HepG2 (cell line): ENCODE measurements around the gene ZDHHC7. TPM values are rescaled to one million over a fixed set of nuclear protein-coding genes. Genes with fewer than 3 reads are reported as not detected.

Source experiments
- E2F1 ChIP-seq: sonication (generic); formaldehyde crosslinking; IDR thresholded peaks from 2 replicates; pipeline ENCODE4 v1.5.0; 2020; ENCODE audit warnings: missing genetic modification reagents
- GATAD1 ChIP-seq: IDR thresholded peaks from 2 replicates; pipeline ENCODE4 v1.6.1; 2016; ENCODE audit warnings: missing genetic modification reagents, missing compliant biosample characterization
- HOXA3 ChIP-seq: sonication (generic); formaldehyde crosslinking; IDR thresholded peaks from 2 replicates; pipeline ENCODE4 v1.5.0; 2020; ENCODE audit warnings: missing genetic modification reagents
- KMT2A ChIP-seq: sonication (generic); formaldehyde crosslinking; IDR thresholded peaks from 2 replicates; pipeline ENCODE4 v1.4.0; 2020; ENCODE audit warnings: missing genetic modification reagents
- MATR3 ChIP-seq: sonication (generic); formaldehyde crosslinking; IDR thresholded peaks from 2 replicates; pipeline ENCODE4 v1.4.0; 2020; ENCODE audit warnings: missing genetic modification reagents
- PITX1 ChIP-seq: sonication (generic); formaldehyde crosslinking; IDR thresholded peaks from 2 replicates; pipeline ENCODE4 v1.5.1; 2020; ENCODE audit warnings: mild to moderate bottlenecking, missing genetic modification reagents
- PTBP1 ChIP-seq: fragments of 200-400 bp; formaldehyde crosslinking; IDR thresholded peaks from 2 replicates; pipeline ENCODE4 v1.6.1; 2018; ENCODE audit warnings: low read length, low read depth; ENCODE audit not compliant: poor library complexity, severe bottlenecking
- TP53 ChIP-seq: sonication (generic); formaldehyde crosslinking; conservative IDR thresholded peaks from 2 replicates; pipeline ENCODE4 v1.4.0; 2020; ENCODE audit warnings: missing genetic modification reagents
- ZNF264 ChIP-seq: sonication (generic); formaldehyde crosslinking; IDR thresholded peaks from 2 replicates; pipeline ENCODE4 v1.4.0; 2020; ENCODE audit warnings: missing genetic modification reagents
- ZNF3 ChIP-seq: IDR thresholded peaks from 2 replicates; pipeline ENCODE4 v1.7.0; 2017; ENCODE audit warnings: inconsistent platforms
- ZNF883 ChIP-seq: sonication (generic); formaldehyde crosslinking; IDR thresholded peaks from 2 replicates; pipeline ENCODE4 v1.5.1; 2020; ENCODE audit warnings: mild to moderate bottlenecking, missing genetic modification reagents; ENCODE audit errors: not compliant biosample characterization
- polyA plus RNA-seq, 8 experiments: library from polyadenylated mRNA; depleted of rRNA in 3 of 8; stranded (reverse) in 7 of 8; unstranded in 1 of 8; fragments of >200 nt; fragmentation: Illumina TruSeq in 4 of 8; extraction: Trizol in 4 of 8; gene quantifications; 2 replicates each; pipeline versions ENCODE4 v1.2.1 to v1.2.3, GENCODE V29; 2011 to 2016; ENCODE audit warnings: low read depth in 4 of 8, missing spikeins in 1 of 8, mixed read lengths in 1 of 8; ENCODE audit not compliant: insufficient read depth in 1 of 8
- total RNA-seq, 5 experiments: library from RNA; depleted of rRNA; stranded (reverse); fragments of >200 nt; fragmentation: Illumina TruSeq; extraction: Trizol; gene quantifications; 2 replicates each; pipeline ENCODE4 v1.2.3, GENCODE V29; 2016; ENCODE audit warnings: low read depth in 1 of 5
- TF ChIP-seq, protein P1 (sequence below): sonication (generic); formaldehyde crosslinking; IDR thresholded peaks from 2 replicates; pipeline ENCODE4 v1.4.0; 2020; ENCODE audit warnings: missing genetic modification reagents
- TF ChIP-seq, protein P2 (sequence below): sonication (generic); formaldehyde crosslinking; IDR thresholded peaks from 2 replicates; pipeline ENCODE4 v1.4.0; 2020; ENCODE audit warnings: missing genetic modification reagents
- TF ChIP-seq, protein P3 (sequence below): sonication (generic); formaldehyde crosslinking; IDR thresholded peaks from 2 replicates; pipeline ENCODE4 v1.8.0; 2022; ENCODE audit warnings: missing genetic modification reagents, mild to moderate bottlenecking, inconsistent platforms, borderline replicate concordance
- TF ChIP-seq, protein P4 (sequence below): sonication (generic); formaldehyde crosslinking; conservative IDR thresholded peaks from 2 replicates; pipeline ENCODE4 v1.8.0; 2022; ENCODE audit warnings: missing genetic modification reagents
- TF ChIP-seq, protein P5 (sequence below): sonication (generic); formaldehyde crosslinking; IDR thresholded peaks from 2 replicates; pipeline ENCODE4 v1.8.1; 2023; ENCODE audit warnings: mild to moderate bottlenecking, missing genetic modification reagents

Gene ZDHHC7
- total and polyA plus RNA-seq, 2 of the 13 experiments (the other 11 are each of a cell fraction or from before 2014, with no cell fraction given), result 46.8 to 67.6 TPM

DNA sequence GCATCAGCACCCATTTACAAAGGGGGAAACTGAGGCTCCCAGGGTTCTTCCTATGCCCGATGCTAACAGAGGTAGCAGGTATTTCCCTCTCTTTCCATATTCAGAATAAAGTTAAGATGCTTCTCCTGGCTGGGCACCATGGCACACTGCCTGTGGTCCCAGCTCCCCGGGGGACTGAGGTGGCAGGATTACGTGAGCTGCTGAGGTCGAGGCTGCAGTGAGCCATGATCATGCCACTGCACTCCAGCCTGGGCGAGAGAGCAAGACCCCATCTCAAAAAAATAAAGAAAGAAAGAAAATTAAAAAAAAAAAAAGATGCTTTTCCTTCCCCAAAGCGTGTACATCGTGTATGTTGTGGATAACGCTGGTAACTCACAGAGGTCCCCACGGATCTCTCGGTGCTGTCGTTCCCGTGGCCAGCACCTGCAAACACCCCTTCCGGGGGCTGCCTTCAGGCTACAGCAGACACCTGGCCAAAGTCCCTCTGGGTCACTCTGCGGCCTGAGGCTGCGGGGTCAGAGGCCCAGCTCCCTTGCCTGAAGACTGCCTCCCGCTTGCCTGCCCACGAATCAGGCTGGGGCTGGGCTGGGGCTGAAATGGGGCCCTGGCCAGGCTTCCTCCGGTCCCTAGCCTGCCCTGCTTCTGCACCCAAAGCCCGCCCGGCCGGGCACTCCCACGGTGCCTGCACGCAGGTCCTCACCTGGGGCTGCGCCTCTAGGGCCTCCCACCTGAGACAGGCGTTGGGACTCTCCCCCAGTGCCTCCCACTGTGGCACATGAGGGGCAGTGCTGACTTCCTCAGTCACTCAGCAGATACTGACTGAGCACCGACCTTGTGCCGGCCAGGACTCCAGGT is 63.1 kb downstream of the ZDHHC7 start (continued):
- TF ChIP-seq E2F1 (no peak), ZNF883 (CRISPR knock-in tag) (peak; percentile 17), KMT2A (no peak), PTBP1 (peak; percentile 49), ZNF3 (CRISPR knock-in tag) (no peak), ZNF264 (CRISPR knock-in tag) (no peak), GATAD1 (CRISPR knock-in tag) (no peak), HOXA3 (peak; percentile 84), MATR3 (CRISPR knock-in tag) (no peak), PITX1 (CRISPR knock-in tag) (peak; percentile 69), TP53 (CRISPR knock-in tag) (0 out of 2 replicates have a peak, but pooled peaks have one; percentile 42)
- TF ChIP-seq, protein P1, sequence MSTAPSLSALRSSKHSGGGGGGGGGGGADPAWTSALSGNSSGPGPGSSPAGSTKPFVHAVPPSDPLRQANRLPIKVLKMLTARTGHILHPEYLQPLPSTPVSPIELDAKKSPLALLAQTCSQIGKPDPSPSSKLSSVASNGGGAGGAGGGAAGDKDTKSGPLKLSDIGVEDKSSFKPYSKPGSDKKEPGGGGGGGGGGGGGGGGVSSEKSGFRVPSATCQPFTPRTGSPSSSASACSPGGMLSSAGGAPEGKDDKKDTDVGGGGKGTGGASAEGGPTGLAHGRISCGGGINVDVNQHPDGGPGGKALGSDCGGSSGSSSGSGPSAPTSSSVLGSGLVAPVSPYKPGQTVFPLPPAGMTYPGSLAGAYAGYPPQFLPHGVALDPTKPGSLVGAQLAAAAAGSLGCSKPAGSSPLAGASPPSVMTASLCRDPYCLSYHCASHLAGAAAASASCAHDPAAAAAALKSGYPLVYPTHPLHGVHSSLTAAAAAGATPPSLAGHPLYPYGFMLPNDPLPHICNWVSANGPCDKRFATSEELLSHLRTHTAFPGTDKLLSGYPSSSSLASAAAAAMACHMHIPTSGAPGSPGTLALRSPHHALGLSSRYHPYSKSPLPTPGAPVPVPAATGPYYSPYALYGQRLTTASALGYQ (CRISPR knock-in tag), result no peak
- TF ChIP-seq, protein P2, sequence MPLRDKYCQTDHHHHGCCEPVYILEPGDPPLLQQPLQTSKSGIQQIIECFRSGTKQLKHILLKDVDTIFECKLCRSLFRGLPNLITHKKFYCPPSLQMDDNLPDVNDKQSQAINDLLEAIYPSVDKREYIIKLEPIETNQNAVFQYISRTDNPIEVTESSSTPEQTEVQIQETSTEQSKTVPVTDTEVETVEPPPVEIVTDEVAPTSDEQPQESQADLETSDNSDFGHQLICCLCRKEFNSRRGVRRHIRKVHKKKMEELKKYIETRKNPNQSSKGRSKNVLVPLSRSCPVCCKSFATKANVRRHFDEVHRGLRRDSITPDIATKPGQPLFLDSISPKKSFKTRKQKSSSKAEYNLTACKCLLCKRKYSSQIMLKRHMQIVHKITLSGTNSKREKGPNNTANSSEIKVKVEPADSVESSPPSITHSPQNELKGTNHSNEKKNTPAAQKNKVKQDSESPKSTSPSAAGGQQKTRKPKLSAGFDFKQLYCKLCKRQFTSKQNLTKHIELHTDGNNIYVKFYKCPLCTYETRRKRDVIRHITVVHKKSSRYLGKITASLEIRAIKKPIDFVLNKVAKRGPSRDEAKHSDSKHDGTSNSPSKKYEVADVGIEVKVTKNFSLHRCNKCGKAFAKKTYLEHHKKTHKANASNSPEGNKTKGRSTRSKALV, result no peak
- TF ChIP-seq, protein P3, sequence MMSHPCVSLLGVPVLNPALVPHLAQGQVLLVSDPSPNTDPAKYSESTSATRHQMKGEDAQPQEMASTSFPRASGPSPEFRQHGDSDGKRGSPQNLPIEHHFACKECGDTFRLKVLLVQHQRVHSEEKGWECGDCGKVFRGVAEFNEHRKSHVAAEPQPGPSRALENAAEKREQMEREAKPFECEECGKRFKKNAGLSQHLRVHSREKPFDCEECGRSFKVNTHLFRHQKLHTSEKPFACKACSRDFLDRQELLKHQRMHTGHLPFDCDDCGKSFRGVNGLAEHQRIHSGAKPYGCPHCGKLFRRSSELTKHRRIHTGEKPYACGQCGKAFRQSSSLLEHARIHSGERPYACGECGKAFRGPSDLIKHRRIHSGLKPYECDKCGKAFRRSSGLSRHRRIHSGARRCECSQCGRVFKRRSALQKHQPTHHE (CRISPR knock-in tag), result no peak
- TF ChIP-seq, protein P4, sequence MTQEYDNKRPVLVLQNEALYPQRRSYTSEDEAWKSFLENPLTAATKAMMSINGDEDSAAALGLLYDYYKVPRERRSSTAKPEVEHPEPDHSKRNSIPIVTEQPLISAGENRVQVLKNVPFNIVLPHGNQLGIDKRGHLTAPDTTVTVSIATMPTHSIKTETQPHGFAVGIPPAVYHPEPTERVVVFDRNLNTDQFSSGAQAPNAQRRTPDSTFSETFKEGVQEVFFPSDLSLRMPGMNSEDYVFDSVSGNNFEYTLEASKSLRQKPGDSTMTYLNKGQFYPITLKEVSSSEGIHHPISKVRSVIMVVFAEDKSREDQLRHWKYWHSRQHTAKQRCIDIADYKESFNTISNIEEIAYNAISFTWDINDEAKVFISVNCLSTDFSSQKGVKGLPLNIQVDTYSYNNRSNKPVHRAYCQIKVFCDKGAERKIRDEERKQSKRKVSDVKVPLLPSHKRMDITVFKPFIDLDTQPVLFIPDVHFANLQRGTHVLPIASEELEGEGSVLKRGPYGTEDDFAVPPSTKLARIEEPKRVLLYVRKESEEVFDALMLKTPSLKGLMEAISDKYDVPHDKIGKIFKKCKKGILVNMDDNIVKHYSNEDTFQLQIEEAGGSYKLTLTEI (CRISPR knock-in tag), result no peak
- TF ChIP-seq, protein P5, sequence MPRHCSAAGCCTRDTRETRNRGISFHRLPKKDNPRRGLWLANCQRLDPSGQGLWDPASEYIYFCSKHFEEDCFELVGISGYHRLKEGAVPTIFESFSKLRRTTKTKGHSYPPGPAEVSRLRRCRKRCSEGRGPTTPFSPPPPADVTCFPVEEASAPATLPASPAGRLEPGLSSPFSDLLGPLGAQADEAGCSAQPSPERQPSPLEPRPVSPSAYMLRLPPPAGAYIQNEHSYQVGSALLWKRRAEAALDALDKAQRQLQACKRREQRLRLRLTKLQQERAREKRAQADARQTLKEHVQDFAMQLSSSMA (CRISPR knock-in tag), result no peak
